SK-N-MC (cell line): Measurements from ENCODE around the gene MACROD2.

Source experiments
- EZH2 ChIP-seq: fragments of 200-600 bp; sonication (generic); IDR thresholded peaks from one replicate; pipeline ENCODE4 v1.6.1; 2017; ENCODE audit warnings: antibody characterized with exemption
- FOXP2 ChIP-seq: optimal IDR thresholded peaks from 2 replicates; pipeline ENCODE3; 2011; ENCODE audit warnings: mild to moderate bottlenecking, moderate library complexity; ENCODE audit not compliant: insufficient read depth; ENCODE audit errors: extremely low read length, control extremely low read depth
- POLR2AphosphoS5 ChIP-seq: IDR thresholded peaks from 2 replicates; pipeline ENCODE4 v1.6.1; 2012; ENCODE audit warnings: mild to moderate bottlenecking, low read depth, low read length, borderline replicate concordance

- TF ChIP-seq POLR2AphosphoS5 (no peak), EZH2 (no peak), FOXP2 (no peak)
These were observed 2047.4 kb downstream of the MACROD2 start for GRCh38 chr20:16042731-16043130.
